IPS-15b (cell line): Measurements from ENCODE around the gene CYB5R3.

Source experiments
- H3K27me3 ChIP-seq: one replicate; pipeline ENCODE4 v1.6.1; 2013; ENCODE audit warnings: low read length; ENCODE audit not compliant: control insufficient read depth, insufficient read depth
- H3K36me3 ChIP-seq: one replicate; pipeline ENCODE4 v1.6.1; 2013; ENCODE audit warnings: low read length; ENCODE audit not compliant: control insufficient read depth, insufficient read depth
- H3K4me1 ChIP-seq: one replicate; pipeline ENCODE4 v1.6.1; 2013; ENCODE audit warnings: mild to moderate bottlenecking, low read length; ENCODE audit not compliant: control insufficient read depth, insufficient read depth
- H3K4me3 ChIP-seq: one replicate; pipeline ENCODE4 v1.5.1; 2013; ENCODE audit warnings: low read depth, low read length
- H3K9ac ChIP-seq: one replicate; pipeline ENCODE4 v1.6.1; 2013; ENCODE audit warnings: low read depth, mild to moderate bottlenecking, low read length
- H3K9me3 ChIP-seq: one replicate; pipeline ENCODE4 v1.6.1; 2013; ENCODE audit warnings: mild to moderate bottlenecking, low read length; ENCODE audit not compliant: control insufficient read depth, insufficient read depth

Gene CYB5R3

DNA sequence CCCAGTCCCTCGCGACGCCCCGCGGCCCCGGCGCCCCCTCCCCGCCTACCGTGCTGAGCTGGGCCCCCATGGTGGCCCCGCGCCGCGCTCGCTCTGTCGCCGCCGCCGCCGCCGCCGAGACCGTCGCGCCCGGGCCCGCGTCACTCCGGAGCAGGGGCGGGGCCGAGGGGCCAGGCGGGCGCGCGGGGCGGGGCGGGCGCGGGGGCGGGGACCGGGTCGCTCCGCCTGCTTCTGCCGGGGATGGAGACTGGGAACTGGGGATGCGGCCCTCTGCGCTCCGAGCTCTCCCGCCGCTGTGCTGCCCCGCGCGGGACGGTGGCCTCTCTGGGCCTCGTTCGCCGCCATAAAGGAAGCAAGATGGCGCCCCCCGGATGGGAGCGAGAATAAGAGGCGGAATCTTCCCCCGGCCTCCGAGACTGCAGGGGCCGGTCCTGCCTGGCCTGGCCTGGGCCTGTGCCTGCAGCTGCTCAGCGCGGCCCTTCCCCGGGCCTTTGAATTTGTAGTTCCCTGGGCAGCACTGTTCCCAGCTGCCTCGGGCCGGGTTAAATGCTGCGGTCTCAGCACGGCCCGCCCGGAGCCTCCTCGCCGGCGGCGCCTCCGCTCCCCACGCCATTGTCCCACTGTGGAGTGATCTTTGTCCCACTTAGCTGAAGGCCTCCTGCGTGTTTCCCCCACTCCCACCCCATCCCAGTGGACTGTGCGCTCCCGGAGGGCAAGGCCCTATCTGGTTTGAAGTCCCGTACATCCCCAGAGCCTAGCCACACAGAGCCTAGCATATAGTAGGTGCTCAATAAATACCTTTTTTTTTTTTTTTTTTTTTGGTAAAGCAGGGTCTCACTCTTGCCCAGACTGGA, at the start of gene CYB5R3:
CYB5R3 (minus strand) TSS at position 147 of the 854 bp plus-strand sequence; CDS start at position 70, 77 bp downstream.
- H3K36me3 ChIP-seq, result no peaks in the 10 kb centered on the region
- peak within 1 kb of the TSS; percentile 69 for H3K4me3 ChIP-seq
- H3K9me3 ChIP-seq, result no peaks in the 10 kb centered on the region
- no peaks in the 10 kb centered on the region for H3K27me3 ChIP-seq
- H3K9ac ChIP-seq, result peak within 1 kb of the TSS; percentile 83
- H3K4me1 ChIP-seq, result no peaks in the 10 kb centered on the region

DNA sequence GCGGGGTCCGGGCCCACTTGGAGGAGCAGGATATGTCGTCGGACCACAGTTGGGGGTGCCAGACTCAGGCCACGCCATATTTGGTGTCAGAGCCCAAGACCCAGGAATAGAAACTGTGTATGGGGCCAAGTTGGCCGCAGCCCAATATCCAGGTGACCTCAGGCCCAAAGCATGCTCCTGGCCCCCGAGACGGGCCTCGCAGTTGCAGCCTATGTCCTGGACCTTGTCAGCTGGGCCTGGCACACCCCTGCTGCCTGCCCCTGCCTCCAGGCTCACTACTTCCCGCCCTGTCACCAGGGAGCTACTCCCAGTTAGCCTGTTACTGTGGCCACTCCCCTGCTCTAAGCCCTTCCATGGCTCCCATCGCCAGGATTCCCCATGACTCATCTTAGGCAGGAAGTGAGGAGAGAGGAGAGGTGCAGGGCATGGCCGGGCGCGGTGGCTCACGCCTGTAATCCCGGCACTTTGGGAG, 48.4 kb upstream of the CYB5R3 start:
- H3K9me3 ChIP-seq, result no peaks in the 10 kb centered on the region
- no peaks in the 10 kb centered on the region for H3K27me3 ChIP-seq

DNA sequence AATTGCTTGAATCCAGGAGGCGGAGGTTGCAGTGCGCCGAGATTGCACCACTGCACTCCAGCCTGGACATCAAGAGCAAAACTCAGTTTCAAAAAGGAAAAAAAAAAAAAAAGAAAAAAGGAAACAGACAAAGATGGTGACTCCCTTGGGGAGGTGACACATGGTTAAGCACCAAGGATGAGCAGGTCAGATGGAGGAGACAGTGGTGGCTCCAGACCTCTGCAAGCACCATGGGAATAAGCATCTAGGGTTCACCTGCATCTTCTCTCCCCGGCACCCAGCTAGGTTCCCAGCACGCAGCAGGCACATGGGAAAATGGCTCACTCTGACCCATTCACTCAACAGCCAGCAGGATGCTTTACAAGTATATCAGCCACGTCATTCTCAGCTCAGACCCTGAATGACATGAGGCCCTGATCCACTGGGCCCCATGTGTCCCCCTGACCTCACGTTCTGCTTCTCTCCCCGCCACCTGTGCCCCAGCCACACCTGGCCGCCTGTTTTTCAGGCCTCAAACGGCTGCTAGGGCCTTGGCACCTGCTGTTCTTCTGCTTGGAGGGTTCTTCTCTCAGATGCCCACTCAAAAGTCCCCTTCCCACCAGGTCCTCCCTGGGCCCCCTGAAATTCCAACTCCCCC, 47.3 kb upstream of the CYB5R3 start:
- Histone ChIP-seq H3K9ac (no peak overlapping the region), H3K4me3 (no peak overlapping the region), H3K36me3 (peaks cover 11% of the 10 kb centered on the region), H3K27me3 (no peaks in the 10 kb centered on the region), H3K9me3 (no peaks in the 10 kb centered on the region), H3K4me1 (peaks cover 8% of the 10 kb centered on the region)

More for the DNA sequence above, 48.4 kb upstream of the CYB5R3 start:
- Histone ChIP-seq H3K4me3 (no peak overlapping the region), H3K9ac (no peak overlapping the region), H3K36me3 (peaks cover 11% of the 10 kb centered on the region), H3K4me1 (peaks cover 8% of the 10 kb centered on the region)

DNA sequence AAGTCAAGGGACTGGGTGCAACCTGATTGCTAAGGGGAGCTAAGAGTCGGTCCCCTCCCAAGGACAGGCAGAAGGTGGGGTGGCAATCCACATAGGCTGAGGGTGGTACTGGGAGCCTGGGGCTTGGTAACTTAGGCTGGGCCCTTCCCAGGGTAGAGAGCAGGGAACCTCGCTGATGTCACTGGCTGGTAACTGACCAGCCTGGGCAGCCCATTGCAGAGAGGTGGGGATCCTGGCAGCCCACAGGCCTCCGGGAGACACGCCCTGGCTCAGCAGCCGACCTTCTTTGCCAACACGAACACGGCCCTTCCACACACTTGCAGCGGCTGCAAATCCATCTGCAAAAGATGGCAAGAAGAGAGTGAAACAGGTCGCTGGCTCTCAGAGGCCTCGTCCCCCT, 46.1 kb upstream of the CYB5R3 start:
- Histone ChIP-seq H3K9me3 (no peaks in the 10 kb centered on the region), H3K36me3 (peaks cover 11% of the 10 kb centered on the region), H3K4me1 (peaks cover 8% of the 10 kb centered on the region), H3K4me3 (no peak overlapping the region), H3K27me3 (no peaks in the 10 kb centered on the region), H3K9ac (no peak overlapping the region)

DNA sequence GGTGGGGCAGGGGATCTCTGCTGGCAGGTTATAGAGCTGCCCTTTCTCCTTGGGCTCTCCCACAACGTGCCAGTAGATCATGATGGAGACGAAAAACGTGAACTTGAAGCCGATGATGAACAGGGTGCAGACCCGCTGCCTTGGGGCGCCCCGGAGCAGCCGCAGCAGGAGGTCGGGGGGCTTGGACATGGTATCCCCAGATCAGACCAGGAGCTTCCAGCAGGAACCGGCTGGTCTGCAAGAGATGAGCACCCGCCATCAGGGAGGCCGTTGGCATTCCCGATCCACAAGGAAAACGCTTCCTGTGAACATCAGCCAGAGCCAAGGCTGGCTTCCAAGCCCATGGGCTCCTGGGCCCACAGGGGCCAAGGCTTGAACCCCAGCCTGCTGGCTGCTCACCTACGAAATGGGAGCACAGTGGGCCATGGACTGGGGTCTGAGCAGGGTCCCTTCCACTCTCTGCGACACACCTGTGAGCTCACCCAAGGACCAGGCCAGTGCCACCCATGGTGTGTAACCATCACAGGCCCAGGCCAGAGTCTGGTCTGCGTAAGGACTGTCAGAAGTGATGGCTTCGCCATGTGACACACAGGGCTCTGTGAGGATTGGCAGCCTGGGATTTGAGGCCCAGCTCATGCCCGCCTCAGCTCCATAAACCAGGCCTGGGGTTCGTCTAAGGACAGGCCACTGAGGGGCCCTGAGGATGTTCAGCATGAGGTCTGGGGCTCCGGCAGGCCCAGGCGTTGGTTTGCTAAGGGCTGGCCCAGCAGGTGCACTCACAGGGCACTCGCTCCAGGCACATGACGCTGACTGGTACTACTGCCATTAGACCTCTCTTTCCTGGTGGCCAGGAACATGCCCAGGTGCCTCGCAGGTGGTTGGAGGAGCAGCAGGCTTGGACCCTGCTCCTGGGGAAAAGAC, 44.8 kb upstream of the CYB5R3 start:
- Histone ChIP-seq H3K27me3 (no peaks in the 10 kb centered on the region), H3K9ac (no peak overlapping the region), H3K4me3 (no peak overlapping the region), H3K36me3 (peaks cover 11% of the 10 kb centered on the region), H3K9me3 (no peaks in the 10 kb centered on the region), H3K4me1 (peaks cover 4% of the 10 kb centered on the region)

DNA sequence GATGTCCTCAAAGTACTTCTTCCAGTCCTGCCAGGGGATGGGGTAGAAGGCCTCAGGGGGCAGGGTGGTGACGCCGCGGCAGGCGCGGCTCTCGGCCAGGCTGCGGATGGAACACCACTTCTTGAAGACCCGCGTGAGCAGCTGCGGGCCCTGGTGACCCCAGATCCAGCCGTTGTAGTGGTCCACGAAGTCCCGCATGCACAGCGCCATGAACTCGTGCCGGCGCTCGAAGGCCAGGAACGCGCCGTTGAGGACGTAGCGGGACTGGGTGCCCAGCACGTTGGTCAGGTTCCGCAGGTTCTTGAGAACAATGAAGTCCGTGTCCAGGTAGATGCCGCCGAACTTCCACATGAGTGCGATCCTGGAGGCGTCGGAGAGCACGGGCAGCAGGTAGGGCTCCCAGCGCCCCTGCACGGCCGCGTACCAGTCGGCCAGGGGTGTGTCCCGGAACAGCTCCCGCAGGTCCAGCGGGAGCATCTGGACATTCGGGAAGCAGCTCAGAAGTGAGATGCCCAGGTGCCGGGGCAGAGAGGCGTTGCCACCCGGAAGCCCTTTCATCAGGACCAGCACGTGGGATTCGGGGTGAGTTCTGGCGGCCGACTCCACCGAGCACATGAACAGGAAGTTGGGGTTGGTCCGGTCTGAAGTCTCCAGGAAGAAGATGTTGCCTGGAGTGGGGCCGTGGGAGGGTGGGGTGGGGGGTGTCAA, 44.0 kb upstream of the CYB5R3 start:
- Histone ChIP-seq H3K36me3 (peaks cover 11% of the 10 kb centered on the region), H3K9ac (no peak overlapping the region), H3K4me1 (peaks cover 4% of the 10 kb centered on the region), H3K27me3 (no peaks in the 10 kb centered on the region), H3K9me3 (no peaks in the 10 kb centered on the region), H3K4me3 (no peak overlapping the region)

DNA sequence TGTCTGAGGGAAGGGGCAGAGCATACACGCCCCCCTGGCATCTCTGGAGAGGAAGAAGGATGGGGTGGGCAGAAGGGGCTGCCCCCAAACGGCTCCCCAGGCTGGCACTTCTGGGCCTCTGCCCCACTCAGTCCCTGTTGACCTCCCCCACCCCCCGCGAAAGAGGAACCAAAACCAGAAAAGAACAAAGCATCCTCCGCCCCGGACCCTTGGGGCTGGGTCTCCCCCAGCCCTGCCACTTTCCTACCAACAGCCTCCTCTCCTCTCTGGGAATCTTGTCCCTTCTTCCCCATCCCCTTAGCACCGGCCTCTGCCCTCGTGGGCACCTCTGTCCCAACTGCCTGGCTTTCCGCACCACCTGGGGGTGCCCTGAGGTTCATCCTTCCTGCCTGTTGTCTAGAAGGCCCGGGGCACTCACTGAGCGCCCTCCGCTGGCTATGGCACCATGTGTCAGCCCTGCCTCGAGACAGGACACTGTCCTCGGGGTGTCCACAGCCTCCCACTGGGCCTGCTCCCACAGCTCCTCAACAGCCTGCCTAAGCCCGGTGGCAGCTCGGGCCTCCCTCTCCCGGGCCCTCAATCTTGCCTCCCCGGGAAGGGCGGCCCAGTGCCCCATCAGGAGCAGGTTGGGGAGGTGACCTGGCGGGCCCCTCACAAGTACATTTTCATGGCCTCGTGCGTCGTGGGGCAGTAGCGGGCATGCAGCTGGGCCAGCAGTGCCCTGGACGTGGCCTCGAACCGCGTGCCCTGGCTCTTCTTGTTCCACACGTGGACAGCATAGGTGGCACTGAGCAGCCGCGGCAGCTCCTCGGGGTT, 43.3 kb upstream of the CYB5R3 start:
- Histone ChIP-seq H3K4me1 (peaks cover 4% of the 10 kb centered on the region), H3K4me3 (no peak overlapping the region), H3K9ac (no peak overlapping the region)

DNA sequence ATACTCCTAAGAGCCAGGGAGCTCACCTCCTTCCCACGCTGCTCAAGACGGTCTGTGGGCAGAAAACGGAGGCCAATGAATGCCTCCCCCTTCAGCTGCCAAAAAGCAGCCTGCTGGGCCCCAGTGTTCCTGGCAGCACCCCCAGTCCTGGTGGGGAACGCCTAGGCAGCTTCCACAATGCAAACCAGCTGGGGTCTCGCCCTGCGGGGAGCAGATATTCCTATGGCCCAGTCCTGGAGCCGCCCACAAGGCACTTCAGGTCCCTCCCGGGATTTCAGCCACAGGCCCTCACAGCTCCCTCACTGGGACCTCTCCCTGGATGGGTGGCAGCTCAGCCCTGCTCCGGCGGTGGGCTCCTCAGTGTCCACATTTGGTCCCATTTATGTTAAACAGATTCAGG, 42.2 kb upstream of the CYB5R3 start:
- no peak overlapping the region for H3K9ac ChIP-seq
- H3K36me3 ChIP-seq, result peaks cover 11% of the 10 kb centered on the region

More for the DNA sequence above, 43.3 kb upstream of the CYB5R3 start:
- no peaks in the 10 kb centered on the region for H3K27me3 ChIP-seq
- H3K9me3 ChIP-seq, result no peaks in the 10 kb centered on the region
- H3K36me3 ChIP-seq, result peaks cover 11% of the 10 kb centered on the region

DNA sequence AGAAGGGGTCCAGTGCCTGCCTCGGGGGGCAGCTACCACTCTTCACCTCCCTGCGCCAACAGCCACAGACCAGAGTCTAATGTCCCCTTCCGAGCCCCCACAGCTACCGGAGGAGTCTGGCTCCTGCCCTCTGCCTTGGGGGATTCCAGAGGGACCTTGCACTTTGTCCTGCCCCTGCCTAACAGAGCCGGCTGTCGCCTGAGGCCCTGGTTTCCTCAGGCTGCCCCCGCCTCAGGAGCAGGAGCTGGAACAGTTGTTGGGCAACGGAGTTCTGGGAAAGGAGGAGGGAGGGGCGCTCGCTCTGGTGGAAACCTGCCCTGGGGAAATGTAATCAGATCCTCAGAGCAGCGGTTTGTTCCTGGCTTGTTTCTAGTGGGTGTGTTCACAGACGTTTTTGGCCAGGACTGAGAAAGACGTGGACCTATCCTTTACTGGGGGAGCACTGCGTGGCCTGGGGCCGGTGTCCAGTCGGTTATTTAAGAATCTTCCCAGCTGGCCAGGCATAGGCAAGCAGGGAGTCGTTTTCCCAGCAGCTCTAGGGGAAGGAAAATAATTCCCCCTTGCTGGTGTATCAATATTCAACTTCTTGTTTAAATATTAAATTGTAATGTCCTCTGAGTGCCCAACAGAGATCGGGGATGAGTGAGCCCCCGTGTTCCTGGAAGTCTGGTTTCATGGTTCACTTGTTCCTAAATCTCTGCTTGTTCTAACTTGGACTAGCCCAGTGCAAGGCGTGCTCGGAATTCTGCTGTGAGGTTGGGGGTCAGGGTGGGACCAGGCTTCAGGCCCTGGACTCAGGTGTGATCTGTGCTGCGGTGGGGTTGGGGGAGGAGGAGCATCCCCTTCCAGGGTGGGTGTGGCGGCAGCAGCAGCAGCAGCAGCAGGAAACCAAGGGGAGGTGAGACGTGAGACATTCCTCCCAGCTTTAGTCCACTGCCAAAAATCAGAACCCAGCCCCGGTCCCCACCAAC, 39.3 kb upstream of the CYB5R3 start:
- Histone ChIP-seq H3K36me3 (peaks cover 3% of the 10 kb centered on the region), H3K9me3 (no peaks in the 10 kb centered on the region), H3K9ac (no peak overlapping the region), H3K4me3 (no peak overlapping the region), H3K4me1 (peaks cover 4% of the 10 kb centered on the region), H3K27me3 (no peaks in the 10 kb centered on the region)

More for the DNA sequence above, 42.2 kb upstream of the CYB5R3 start:
- Histone ChIP-seq H3K9me3 (no peaks in the 10 kb centered on the region), H3K4me3 (no peak overlapping the region), H3K4me1 (peaks cover 4% of the 10 kb centered on the region), H3K27me3 (no peaks in the 10 kb centered on the region)
